Hippocampal formation (tissue), 2 donors: Measurements from ENCODE around the gene PLS1.
"Not testable (repeated sequence)": the region's sequence is repeated elsewhere in the genome, so short reads cannot be mapped to it uniquely, and the experiment has no call there.

Experiments
- DNase-seq, 2 donors: peaks; one replicate each; lab custom pipeline; 2025; lab: John Stamatoyannopoulos, UW

Gene PLS1

GRCh38 chr3:142596726-142597088, 514 bp downstream of the PLS1 start:
- DNase-seq, result no peak

GRCh38 chr3:142597906-142598305, 1.7 kb downstream of the PLS1 start:
- DNase-seq, result no peak

- no peak for DNase-seq
Measured at GRCh38 chr3:142601713-142602112, 5.5 kb downstream of the PLS1 start.

- DNase-seq, result no peak
Measured at GRCh38 chr3:142602619-142603385, 6.6 kb downstream of the PLS1 start.

- DNase-seq, result not testable (repeated sequence)
Measured at GRCh38 chr3:142603386-142603705, 7.2 kb downstream of the PLS1 start.

GRCh38 chr3:142604940-142605339, 8.7 kb downstream of the PLS1 start:
- no peak for DNase-seq

GRCh38 chr3:142608631-142609030, 12.4 kb downstream of the PLS1 start:
- no peak for DNase-seq

GRCh38 chr3:142609136-142609535, 12.9 kb downstream of the PLS1 start:
- no peak for DNase-seq

GRCh38 chr3:142611206-142611605, 15.0 kb downstream of the PLS1 start:
- no peak for DNase-seq

- DNase-seq, result no peak
Measured at GRCh38 chr3:142613491-142613890, 17.3 kb downstream of the PLS1 start.

- no peak for DNase-seq
Measured at GRCh38 chr3:142614059-142614626, 17.9 kb downstream of the PLS1 start.

GRCh38 chr3:142615171-142615570, 19.0 kb downstream of the PLS1 start:
- no peak for DNase-seq

GRCh38 chr3:142618917-142619461, 22.8 kb downstream of the PLS1 start:
- peak in 1 of 2 donors; percentile 35 for DNase-seq

GRCh38 chr3:142622405-142622804, 26.2 kb downstream of the PLS1 start:
- no peak for DNase-seq

GRCh38 chr3:142623194-142623593, 27.0 kb downstream of the PLS1 start:
- no peak for DNase-seq

GRCh38 chr3:142624341-142625152, 28.4 kb downstream of the PLS1 start:
- no peak for DNase-seq

GRCh38 chr3:142625153-142625440, 28.9 kb downstream of the PLS1 start:
- no peak for DNase-seq

- no peak for DNase-seq
Measured at GRCh38 chr3:142626971-142627370, 30.8 kb downstream of the PLS1 start.

- peak in 1 of 2 donors; percentile 9 for DNase-seq
Measured at GRCh38 chr3:142628801-142629200, 32.6 kb downstream of the PLS1 start.

GRCh38 chr3:142633073-142633472, 36.9 kb downstream of the PLS1 start:
- DNase-seq, result no peak

- no peak for DNase-seq
Measured at GRCh38 chr3:142636050-142636449, 39.9 kb downstream of the PLS1 start.

GRCh38 chr3:142636664-142637063, 40.5 kb downstream of the PLS1 start:
- no peak for DNase-seq

- DNase-seq, result no peak
Measured at GRCh38 chr3:142638291-142638690, 42.1 kb downstream of the PLS1 start.
